22Rv1 (cell line): ENCODE data around the gene CITED4.

ENCODE experiments used
- ZFX ChIP-seq: fragments of 450-650 bp; IDR thresholded peaks from 2 replicates; pipeline ENCODE4 v1.6.1; 2017; ENCODE audit warnings: antibody characterized with exemption, borderline replicate concordance
- TF ChIP-seq, protein P1 (sequence below): fragments of 450-650 bp; IDR thresholded peaks from 2 replicates; pipeline ENCODE4 v1.5.1; 2017; ENCODE audit warnings: mild to moderate bottlenecking

DNA sequence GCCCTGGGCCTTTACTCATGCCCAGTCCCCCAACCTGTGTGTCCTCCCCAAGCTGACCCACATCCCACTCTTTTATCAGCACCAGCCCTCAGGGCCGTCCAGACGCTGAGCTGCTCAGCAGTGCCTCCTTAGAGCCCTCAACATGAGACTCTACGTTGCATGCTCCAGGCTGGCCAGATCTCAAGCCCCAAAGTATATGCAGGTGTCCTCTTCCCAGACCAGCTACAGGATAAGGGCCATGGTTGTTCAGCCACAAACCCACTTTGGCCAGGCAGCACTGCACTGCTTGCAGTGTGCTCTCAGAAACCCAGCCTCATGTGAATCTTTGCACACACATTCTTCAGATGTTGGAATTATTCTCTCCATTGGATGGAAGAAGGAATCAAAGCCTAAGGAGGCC, 6.0 kb downstream of the CITED4 start:
- TF ChIP-seq, protein P1, sequence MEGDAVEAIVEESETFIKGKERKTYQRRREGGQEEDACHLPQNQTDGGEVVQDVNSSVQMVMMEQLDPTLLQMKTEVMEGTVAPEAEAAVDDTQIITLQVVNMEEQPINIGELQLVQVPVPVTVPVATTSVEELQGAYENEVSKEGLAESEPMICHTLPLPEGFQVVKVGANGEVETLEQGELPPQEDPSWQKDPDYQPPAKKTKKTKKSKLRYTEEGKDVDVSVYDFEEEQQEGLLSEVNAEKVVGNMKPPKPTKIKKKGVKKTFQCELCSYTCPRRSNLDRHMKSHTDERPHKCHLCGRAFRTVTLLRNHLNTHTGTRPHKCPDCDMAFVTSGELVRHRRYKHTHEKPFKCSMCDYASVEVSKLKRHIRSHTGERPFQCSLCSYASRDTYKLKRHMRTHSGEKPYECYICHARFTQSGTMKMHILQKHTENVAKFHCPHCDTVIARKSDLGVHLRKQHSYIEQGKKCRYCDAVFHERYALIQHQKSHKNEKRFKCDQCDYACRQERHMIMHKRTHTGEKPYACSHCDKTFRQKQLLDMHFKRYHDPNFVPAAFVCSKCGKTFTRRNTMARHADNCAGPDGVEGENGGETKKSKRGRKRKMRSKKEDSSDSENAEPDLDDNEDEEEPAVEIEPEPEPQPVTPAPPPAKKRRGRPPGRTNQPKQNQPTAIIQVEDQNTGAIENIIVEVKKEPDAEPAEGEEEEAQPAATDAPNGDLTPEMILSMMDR = no peak
- no peak for TF ChIP-seq ZFX
